ENCODE results near the gene ASB13.

ASB13 gene

GRCh38 chr10:5606864-5607263, 59.5 kb downstream of the ASB13 start:
- TF ChIP-seq ZNF48 (tag by site-specific recombination; IDR thresholded peaks at IDR 0.05), result no peak
- no peak for TF ChIP-seq SCRT1 (tag by site-specific recombination; IDR thresholded peaks at IDR 0.05; ENCODE audit: borderline replicate concordance)
- no peak for TF ChIP-seq ZNF692 (tag by site-specific recombination; IDR thresholded peaks at IDR 0.05)
- TF ChIP-seq ZNF561 (tag by site-specific recombination; IDR thresholded peaks at IDR 0.05; ENCODE audit: borderline replicate concordance), result no peak
- TF ChIP-seq KLF10 (tag by site-specific recombination; IDR thresholded peaks at IDR 0.05), result no peak
- TF ChIP-seq ZNF248 (tag by site-specific recombination; IDR thresholded peaks at IDR 0.05), result no peak
- no peak for TF ChIP-seq ZNF221 (tag by site-specific recombination; IDR thresholded peaks at IDR 0.05; ENCODE audit: borderline replicate concordance)
- no peak for TF ChIP-seq ZNF211 (tag by site-specific recombination; IDR thresholded peaks at IDR 0.05; ENCODE audit: low read depth)
- TF ChIP-seq ZNF324 (tag by site-specific recombination; IDR thresholded peaks at IDR 0.05), result no peak
- no peak for TF ChIP-seq MYNN (tag by site-specific recombination; IDR thresholded peaks at IDR 0.05; ENCODE audit: borderline replicate concordance)
- H3K4me3 ChIP-seq (ENCODE audit: low read depth, low read length), result no peak overlapping the region
- H3K9me3 ChIP-seq (ENCODE audit: control insufficient read depth, insufficient read depth, low read depth, low read length), result no peaks in the 10 kb centered on the region
- no peaks in the 10 kb centered on the region for H3K36me3 ChIP-seq (ENCODE audit: control insufficient read depth in 2 of 2, insufficient read depth in 1 of 2, low read length in 2 of 2)
- H3K27ac ChIP-seq (ENCODE audit: extremely low read depth, low read depth, low read length), result no peak overlapping the region
- H3K4me1 ChIP-seq (ENCODE audit: control insufficient read depth, insufficient read depth, low read length), result no peaks in the 10 kb centered on the region
- POLR2A ChIA-PET, result no interaction called here
- CTCF ChIA-PET, result no interaction called here

GRCh38 chr10:5606321-5606720, 60.1 kb downstream of the ASB13 start:
- CTCF ChIA-PET, result interaction anchor here (1.1 kb wide), 1 partner anchor 16 kb away, joined by 3 read pairs; no protein-coding TSS in a partner anchor
- POLR2A ChIA-PET, result no interaction called here
- H3K36me3 ChIP-seq (ENCODE audit: control insufficient read depth in 2 of 2, insufficient read depth in 1 of 2, low read length in 2 of 2), result no peaks in the 10 kb centered on the region

GRCh38 chr10:5604961-5605360, 61.4 kb downstream of the ASB13 start:
- POLR2A ChIA-PET, result no interaction called here
- no peaks in the 10 kb centered on the region for H3K4me1 ChIP-seq (ENCODE audit: control insufficient read depth, insufficient read depth, low read length)
- CTCF ChIA-PET, result interaction anchor here (1.1 kb wide), 1 partner anchor 18 kb away, joined by 3 read pairs; no protein-coding TSS in a partner anchor

More at GRCh38 chr10:5606321-5606720, 60.1 kb downstream of the ASB13 start:
- H3K4me3 ChIP-seq (ENCODE audit: low read depth, low read length), result no peak overlapping the region
- no peaks in the 10 kb centered on the region for H3K4me1 ChIP-seq (ENCODE audit: control insufficient read depth, insufficient read depth, low read length)
- H3K27ac ChIP-seq (ENCODE audit: extremely low read depth, low read depth, low read length), result no peak overlapping the region
- no peaks in the 10 kb centered on the region for H3K9me3 ChIP-seq (ENCODE audit: control insufficient read depth, insufficient read depth, low read depth, low read length)
- TF ChIP-seq HOXC10 (CRISPR knock-in tag; IDR thresholded peaks at IDR 0.05) (no peak), YY1 (tag by site-specific recombination; IDR thresholded peaks at IDR 0.05) (no peak), ZNF621 (tag by site-specific recombination; IDR thresholded peaks at IDR 0.05) (no peak), ZNF366 (tag by site-specific recombination; conservative IDR thresholded peaks at IDR 0.05) (no peak), ZXDB (tag by site-specific recombination; IDR thresholded peaks at IDR 0.05) (no peak), EGR2 (tag by site-specific recombination; IDR thresholded peaks at IDR 0.05; ENCODE audit: low read depth) (no peak), KLF16 (tag by site-specific recombination; IDR thresholded peaks at IDR 0.05) (no peak)

More at GRCh38 chr10:5604961-5605360, 61.4 kb downstream of the ASB13 start:
- no peak overlapping the region for H3K4me3 ChIP-seq (ENCODE audit: low read depth, low read length)
- TF ChIP-seq ZNF146 (tag by site-specific recombination; IDR thresholded peaks at IDR 0.05) (no peak), ZNF518A (tag by site-specific recombination; conservative IDR thresholded peaks at IDR 0.05; ENCODE audit: low read depth) (no peak), ZSCAN4 (tag by site-specific recombination; IDR thresholded peaks at IDR 0.05) (no peak), YY2 (tag by site-specific recombination; IDR thresholded peaks at IDR 0.05) (no peak), ZSCAN16 (tag by site-specific recombination; IDR thresholded peaks at IDR 0.05) (no peak)
- no peak overlapping the region for H3K27ac ChIP-seq (ENCODE audit: extremely low read depth, low read depth, low read length)
- no peaks in the 10 kb centered on the region for H3K9me3 ChIP-seq (ENCODE audit: control insufficient read depth, insufficient read depth, low read depth, low read length)
- H3K36me3 ChIP-seq (ENCODE audit: control insufficient read depth in 2 of 2, insufficient read depth in 1 of 2, low read length in 2 of 2), result no peaks in the 10 kb centered on the region

Measured in HEK293 (cell line).